LoVo (cell line): Measurements from ENCODE around the gene CLTRN.
"Not testable (repeated sequence)": the region's sequence is repeated elsewhere in the genome, so short reads cannot be mapped to it uniquely, and the experiment has no call there.

Experiments
- DNase-seq: peaks from one replicate; pipeline ENCODE4 v3.0.0-alpha.2; 2016; ENCODE audit warnings: low spot score

Gene CLTRN

DNA sequence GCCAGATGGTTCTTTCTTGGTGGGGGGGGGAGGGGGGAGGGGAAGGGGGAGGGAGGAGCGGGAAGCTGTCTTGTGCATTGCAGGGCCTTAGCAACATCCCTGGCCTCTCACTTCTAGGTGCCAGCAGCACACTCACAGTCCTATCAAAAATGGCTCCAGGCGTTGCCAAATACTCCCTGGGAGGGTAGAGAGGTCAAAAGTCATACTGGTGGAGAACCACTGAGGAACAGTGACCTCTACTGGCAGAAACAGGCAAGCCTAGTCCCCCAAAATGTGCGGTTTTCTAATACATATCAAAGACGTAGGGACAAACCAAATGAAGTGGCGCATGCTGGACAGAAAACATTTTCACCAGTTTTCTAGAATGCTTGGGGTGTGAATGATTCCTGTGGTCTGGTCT is 17.1 kb downstream of the CLTRN start:
- not testable (repeated sequence) for DNase-seq

DNA sequence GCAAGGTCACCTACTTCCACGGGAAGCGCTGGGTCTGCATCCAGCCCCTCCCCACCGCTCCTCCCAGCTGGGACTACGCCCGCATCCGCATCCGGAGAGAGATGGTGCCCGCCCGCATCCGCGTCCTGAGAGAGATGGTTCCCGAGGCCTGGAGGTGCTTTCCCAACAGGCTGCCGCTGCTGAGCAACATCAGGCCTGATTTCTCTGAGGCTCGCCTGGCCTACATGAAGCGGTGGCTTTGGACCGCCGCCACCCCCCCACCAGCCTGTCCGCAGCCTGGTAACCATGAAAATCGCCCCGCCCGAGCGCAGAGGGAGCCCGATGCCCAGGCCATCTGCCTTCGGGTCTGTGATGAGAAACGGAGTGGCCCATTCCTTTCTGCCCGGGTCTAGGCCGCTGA is 18.1 kb downstream of the CLTRN start:
- DNase-seq, result no peak

DNA sequence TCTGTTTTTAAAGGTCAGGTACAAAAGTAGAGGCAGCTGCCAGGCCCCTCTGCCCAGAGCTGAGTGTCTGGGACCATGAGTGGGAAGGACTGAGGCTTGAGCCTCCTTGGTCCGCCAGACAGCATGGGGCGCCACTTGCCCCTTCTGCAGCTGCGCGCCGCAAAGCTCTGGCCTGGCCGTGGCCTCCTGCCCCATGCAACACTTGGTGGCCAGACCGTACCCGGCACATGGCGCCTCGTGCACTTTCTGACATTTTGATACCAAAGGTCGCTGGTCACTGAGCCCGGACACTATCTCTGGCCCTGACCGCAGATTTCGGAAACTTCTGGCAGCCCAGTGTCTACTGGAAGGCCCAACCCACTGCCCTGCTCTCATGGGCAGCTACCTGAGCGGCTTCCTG is 18.6 kb downstream of the CLTRN start:
- DNase-seq, result no peak

DNA sequence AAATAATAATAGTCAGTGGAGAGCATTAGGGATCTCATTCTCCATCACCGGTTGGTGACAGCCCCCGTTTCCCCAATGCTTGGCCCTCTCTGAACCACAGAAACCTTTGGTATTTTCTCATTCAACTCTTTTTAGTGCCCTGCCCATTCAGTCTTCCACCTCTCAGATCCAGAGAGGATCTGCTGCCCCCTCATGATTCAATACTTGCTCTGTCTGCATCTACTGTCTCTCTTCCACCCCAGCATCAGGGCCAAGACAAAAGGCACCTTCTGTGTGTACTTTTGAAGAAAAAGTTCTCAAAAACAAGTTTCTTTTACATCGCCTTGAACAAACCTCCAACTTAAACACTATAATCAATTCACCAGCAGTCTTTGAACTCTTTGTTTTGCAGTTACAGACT is 19.3 kb downstream of the CLTRN start:
- no peak for DNase-seq

DNA sequence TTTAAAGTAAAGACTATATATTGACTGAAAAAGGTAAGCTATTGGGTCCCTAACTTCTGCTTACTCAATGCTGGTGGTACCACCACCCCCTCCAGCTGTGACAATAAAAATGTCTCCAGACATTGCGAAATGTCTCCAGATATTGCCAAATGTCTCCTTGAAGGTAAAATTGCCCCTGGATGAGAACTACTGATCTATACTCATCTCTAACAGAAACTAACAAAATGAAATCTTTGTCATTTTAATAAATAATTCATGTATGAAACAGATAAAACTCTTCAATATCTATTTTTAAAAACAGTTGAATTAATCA is 20.1 kb downstream of the CLTRN start:
- DNase-seq, result no peak

DNA sequence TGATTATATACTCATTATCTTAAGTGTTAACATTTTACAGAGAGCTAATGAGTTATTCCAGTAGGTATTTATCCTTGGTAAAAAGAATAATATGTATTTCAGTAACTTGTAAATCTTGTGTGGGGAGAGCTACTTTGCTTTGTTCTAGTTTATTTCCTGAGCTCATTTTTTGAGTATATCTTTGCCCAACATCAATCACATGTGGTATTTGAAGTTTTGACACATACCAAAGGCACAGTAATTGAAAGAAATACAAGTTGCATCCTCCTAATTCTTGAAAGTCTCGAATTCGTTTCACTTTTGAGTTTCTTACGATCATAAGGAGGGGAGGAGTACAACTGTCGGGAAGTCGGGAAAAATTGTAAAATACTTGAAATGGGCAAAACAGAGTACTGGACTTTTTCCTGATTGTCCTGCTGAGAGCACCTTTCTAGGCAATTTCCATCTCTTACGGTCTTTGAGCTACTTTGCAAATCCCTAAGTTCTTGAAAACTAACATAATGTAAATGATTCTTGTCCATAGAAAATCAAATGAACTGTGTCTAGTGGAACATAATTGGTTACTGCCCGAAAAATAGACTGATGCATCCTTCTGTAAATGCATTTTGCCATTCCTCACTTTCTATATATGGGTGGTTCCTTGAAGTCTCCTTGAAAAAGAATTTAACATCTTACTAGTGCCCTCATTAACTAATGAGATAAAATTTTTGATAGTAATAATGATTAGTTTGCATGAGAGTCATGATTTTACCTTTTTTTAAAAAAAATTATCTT is 20.6 kb downstream of the CLTRN start:
- no peak for DNase-seq

DNA sequence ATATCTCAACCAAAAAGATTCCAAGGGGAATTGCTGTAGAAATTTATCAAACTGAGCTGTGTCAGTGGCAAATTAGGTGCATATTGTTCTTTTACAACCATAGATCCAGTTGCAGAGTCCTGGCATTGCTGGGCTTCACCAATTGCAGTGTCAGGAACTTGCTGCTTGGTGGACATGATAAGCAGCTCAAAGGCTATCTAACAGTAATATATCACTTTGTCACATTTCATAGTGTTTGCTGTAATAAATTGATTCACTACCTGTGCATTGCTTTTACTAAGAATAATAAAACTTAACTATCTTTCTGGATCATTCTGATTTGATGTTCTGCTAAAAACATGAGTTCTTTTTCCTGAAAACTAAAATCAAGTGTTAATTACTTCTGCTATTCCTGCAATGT is 33.0 kb downstream of the CLTRN start:
- no peak for DNase-seq

DNA sequence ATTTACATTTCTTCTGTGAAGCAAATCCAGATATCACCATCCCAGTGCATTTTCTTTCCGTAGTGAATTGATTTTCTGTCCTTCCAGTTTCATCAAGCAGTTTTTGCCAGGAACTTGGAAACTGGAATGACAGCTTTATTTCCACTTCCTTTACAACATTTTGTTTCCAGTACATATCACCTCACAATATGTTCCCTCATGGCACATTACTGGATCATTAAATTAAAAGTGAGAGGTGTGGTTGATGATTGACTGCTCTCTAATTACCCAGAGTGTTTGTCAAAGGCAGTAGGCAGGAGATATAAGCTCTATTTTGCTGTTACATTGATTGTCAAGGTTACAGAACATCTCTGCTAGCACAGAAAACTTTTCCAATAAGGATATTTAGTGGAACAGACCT is 41.6 kb downstream of the CLTRN start:
- no peak for DNase-seq

DNA sequence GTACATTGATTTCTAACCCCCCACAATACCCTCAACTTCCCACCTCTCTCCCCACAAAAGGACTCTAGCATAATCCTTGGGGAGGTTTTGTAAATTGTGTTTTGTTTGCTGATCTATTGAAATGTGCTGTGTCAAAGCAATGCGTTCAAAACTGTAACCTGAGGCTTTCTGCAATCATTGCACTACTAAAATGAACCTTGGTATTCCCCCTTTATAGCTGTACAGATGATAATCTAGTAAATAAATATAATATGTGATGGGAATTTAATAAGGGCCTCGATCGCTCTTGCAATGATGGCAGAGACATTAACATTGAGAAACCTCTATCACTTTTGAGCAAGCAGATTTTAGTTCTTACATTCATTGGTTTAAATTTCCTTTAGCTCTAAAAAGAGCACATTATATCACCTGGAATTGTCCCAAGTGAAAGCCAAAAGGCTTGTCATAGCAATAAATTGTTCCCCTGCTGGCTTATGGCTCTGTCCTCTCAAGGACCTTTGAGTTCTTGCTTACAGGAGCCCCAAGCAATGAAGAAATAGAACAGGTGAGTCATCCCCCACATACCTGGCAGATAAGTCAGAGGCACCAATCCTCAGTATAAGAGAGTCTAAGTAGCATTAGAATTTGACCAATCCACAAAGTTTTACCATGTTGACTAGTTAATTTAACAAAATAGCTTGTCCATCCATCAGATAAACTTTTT is 45.4 kb downstream of the CLTRN start:
- peak; percentile 82 for DNase-seq

DNA sequence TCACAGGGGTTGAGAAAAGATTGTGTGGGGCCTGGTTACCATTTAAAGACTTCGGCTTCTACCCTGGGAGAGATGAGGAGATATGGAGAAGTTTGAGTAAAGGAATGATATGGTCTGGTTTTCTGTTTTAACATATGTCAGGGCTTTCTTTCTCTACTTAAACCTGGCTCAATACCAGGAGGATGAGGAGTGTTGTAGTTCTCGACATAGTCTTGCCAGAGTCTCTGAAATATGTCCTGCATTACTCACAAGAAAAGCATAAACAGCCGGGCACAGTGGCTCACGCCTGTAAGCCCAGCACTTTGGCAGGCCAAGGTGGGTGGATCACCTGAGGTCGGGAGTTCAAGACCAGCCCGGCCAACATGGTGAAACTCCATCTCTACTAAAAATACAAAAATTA is 47.5 kb downstream of the CLTRN start:
- DNase-seq, result no peak

DNA sequence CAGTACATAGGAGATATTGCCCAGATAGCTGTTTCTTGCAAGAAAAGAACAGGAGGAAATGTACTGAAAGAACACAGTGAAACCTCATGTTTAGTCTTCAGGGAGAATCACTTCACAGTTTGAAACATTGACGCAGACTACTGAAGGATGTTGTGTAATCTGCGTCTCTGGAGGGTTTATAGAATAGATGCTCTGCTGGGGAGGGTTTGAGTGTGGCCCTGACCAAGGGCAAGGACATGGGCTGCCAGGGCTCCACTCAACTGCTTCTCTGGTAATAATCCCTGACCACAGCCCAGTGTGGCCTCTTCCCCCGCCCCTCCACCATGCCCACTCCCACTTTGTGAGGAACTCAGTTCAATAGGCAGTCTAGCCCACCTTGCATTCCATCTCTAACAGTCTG is 48.1 kb downstream of the CLTRN start:
- no peak for DNase-seq

DNA sequence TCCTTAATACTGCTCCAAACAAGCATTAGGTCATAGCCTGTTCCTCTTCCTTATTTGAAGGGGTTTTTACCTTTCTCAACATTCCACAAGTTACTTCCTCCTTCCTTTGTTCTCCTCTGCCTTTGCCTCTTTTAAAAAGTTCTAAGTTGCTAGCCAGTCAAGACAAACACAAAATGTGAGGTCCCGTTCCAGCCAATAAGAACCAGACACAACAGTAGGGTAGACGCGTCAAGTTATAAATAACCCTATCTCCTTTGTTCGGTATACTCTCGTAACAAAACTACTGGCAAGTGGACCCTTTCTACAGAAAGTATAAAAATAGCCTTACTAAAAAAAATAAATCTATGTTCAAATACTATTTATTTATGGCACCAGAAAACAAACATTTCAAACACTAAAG is 57.5 kb downstream of the CLTRN start:
- no peak for DNase-seq

DNA sequence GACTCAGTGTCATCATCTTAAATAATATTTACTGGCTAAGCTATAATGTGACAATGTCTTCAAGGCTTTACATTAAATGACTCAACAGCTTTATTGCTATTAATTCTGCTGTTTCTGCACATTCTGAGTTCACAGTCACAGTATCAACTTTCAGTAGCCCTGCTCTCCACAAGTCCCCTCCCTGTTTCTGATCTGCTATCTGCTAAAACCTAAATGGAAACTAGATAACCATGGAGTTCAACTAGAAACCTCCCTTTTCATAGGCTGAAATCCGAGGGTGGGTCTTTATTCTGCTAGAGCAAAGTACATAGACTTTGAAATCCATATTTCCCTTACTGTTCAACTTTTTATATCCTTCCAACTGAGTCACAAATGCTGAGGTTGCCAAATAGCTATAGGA is 58.5 kb downstream of the CLTRN start:
- peak; percentile 26 for DNase-seq

DNA sequence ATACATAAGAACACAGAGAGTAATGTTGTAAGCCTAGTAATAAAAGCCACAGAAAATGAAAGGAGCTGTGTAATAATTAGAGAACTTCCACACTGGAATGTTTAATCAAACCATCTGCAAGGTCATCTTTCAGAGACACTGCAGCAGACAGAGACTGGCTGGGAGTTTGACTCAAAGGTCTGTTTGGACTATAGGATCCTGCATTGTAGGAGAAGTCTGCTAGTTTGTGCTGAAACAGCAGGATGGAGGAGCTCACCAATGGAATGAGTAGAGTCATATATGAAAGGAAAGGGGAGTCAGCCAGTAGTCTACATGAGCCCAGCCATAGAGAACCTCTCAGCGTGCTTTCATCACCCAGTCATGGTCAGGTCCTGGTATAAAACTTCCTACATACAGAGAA is 59.4 kb downstream of the CLTRN start:
- no peak for DNase-seq

DNA sequence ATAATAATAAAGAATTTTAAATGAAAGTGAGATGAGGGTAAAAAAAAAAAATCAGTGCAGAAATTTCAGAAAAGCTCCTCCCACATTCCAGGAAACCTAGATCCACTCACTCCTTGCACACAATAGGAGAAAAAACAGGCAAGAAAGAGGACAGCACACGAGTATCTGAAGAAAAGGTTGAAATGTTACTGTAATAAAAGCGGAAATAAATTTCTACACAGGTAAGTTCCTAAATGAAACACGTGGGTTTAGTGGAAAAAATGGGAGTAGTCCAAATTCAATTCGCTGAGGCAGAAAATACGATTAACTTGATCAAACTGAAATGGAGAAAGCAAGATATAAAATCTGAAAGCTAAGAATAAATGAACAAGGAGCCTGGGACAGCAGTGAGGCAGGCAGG is 61.8 kb downstream of the CLTRN start:
- DNase-seq, result no peak

DNA sequence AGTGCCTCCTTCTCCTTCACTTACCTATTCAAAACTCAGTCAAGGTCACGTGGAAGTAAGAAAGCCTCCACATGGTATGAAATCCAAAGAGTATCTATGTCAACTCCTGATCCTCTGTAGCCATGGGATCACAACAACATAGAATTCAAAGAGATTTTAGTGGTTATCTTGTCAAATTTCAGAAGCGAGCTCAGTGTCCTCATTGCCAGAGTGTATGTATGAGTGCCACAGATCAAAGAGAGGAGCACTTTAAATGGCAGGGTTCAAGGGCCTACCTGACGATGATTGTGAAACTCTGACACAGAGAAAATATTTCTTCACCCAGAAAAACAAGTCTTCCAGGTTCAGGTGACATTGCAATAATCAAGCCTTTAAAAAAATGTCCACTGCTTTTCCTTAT is 62.7 kb downstream of the CLTRN start:
- no peak for DNase-seq

DNA sequence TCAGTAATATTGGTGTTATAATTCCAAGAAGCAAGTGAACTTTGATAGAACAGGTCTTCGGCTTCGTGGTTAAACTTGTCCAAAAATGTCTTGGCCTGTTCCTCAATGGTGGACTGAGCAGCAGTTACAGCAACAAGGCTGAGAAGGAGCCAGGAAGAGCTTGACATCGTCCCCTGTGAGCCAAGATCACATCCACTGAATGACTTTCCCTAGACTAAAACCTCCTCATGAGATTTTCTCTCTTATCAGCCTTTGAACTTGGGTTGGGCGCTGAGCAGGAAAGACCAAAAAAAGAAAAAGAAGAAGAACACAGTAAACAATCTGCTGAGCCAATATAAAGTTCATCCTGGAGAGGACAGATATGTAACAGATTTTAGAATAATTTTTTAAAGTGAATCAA is 63.9 kb downstream of the CLTRN start, which contains the start of gene ACE2:
Gene ACE2 (minus strand): TSS at position 216 of the 400 bp plus-strand sequence. CDS start 49 bp downstream, at position 167.
- no peak for DNase-seq

DNA sequence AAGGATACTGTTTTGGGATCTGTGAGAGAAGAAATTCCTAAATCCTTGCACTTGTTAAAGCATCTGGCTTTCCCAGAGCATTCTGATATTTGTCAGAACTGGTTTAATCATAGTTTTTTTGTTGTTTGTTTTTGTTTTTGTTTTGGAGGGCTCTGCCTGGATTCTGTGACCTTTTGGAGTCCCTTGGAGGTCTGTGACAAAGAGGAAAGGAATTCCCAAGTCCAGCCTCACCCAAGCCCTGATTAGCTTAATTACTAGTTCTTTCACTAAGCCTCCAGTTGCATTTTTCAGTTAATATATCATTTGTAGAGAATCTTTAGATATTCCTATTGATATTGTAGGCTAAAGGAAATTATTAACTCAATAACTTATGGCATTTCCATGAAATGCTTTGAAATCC is 64.6 kb downstream of the CLTRN start:
- peak; percentile 26 for DNase-seq

DNA sequence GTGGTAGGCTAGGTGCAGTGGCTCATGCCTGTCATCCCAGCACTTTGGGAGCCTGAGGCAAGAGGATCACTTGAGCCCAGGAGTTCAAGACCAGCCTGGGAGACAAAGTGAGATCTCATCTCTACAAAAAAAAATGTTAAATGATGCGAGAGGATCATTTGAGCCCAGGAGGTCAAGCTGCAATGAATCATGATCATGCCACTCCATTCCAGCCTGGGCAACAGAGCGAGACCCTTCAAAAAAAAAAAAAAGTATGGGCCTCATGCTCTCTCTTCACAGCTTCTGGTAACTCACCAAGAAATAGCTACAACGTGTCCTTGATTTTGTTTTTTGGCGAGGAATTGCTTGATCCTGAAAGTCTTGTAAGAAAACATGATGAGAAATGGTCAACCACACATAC is 65.1 kb downstream of the CLTRN start:
- no peak for DNase-seq

DNA sequence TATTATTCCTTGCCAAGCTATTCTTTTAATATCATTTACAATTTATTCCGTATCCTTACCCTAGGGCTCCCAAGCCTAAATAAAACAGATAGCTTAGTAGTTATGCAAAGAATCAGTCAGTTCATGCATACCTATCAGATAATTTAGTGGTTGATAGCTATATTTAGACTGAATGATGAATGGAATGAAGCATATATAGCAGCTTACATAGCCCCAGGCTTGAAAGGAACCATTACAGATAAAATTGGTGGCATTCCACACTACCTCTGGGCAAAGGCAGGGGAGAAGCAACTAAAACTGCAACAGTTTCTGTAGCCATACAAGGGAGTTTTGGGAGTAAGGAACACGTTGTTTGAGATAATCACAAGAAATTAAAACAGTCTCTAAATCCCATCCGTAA is 66.6 kb downstream of the CLTRN start:
- DNase-seq, result no peak

DNA sequence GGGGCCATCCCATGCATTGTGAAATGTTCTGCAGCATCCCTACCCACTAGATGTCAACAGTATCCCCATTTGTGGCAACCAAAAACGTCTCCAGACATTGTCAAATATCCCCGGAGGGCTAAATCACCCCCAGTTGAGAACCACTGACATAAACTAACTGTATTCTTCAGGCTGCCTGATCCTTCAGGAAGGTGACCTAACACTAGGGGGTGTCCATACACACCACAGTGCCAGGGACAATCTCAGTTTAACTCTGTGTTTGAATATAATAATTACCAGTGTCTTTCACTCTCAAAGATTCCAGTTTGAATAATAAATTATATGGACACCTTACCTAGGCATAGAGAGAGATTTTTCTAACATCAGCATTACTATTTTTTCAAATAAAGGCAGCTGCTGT is 70.2 kb downstream of the CLTRN start:
- no peak for DNase-seq

DNA sequence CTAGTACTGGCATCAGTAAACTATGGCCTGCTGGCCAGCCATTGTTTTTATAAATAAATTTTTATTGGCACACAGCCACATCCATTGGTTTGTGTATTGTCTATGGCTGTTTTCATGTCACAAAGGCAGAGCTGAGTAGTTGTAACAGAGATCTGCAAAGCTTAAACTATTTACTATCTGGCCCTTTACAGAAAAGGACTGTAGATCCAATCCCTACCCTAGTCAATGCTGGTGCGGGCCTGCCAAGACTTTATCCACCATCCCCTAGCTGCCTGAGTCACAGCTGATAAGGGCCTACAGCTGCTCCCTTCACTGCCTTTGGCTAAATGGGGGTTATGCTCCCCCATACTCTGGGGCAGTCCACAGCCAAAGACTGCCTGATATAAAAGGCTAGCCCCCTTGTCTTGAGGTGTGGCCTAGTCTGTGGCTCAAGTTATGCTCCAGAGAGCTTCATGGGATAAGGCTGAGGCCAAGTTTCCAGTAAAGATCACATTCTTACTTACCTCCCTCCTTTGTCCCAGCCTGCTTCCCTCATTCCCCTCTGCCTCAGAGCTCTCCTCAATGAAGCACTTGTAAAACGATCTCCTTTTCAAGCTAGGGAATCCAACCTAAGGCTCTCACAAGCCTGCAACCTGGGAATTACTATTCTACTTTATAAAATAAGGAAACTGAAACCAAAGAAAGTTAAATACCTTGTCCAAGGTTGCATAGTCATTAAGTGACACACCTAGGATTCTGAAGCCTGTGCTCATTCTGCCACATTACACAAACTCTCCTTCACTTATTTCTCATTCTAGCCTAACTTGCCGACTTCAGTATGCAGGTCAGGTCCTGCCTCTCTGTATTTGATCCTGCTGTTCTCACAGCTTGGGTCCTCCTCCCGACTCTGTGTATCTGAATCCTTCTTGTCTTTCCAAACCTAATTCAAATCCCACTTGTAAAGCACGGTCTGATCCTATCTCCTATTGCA is 84.5 kb downstream of the CLTRN start:
- DNase-seq, result no peak
